Activated B cell treated with CpG ODN at 0.5 μM for 24 hours (primary cell): ENCODE data around the gene ZNF823. TPM values are rescaled to one million over a fixed set of nuclear protein-coding genes. Genes with fewer than 3 reads are reported as not detected.

ENCODE experiments used
- ATAC-seq: fragments of 200-7000 bp; cut with Tn5 transposase; one replicate; pipeline ENCODE4 v1.10.0; 2021; ENCODE audit warnings: low read depth, mild to moderate bottlenecking, moderate library complexity
- CTCF ChIA-PET: fragments of 350-600 bp; sonication (Branson Sonifier 250); formaldehyde crosslinking; loops from one replicate; lab custom pipeline; 2021; ENCODE audit warnings: antibody characterized with exemption; lab: Charles Lee
- POLR2A ChIA-PET: fragments of 350-600 bp; sonication (Branson Sonifier 250); formaldehyde crosslinking; loops from one replicate; lab custom pipeline; 2021; ENCODE audit warnings: antibody characterized with exemption; lab: Charles Lee
- DNase-seq: peaks from one replicate; pipeline ENCODE4 v3.0.0; 2022
- H3K27ac Mint-ChIP-seq: one replicate; pipeline ENCODE4 v1.8.0; 2020; ENCODE audit warnings: mixed read lengths
- H3K27me3 Mint-ChIP-seq: one replicate; pipeline ENCODE4 v1.8.0; 2021; ENCODE audit warnings: mixed read lengths
- H3K36me3 Mint-ChIP-seq: one replicate; pipeline ENCODE4 v1.8.0; 2021; ENCODE audit warnings: low read depth, mixed read lengths
- H3K4me1 Mint-ChIP-seq: one replicate; pipeline ENCODE4 v1.8.0; 2021; ENCODE audit warnings: mixed read lengths
- H3K4me3 Mint-ChIP-seq: one replicate; pipeline ENCODE4 v1.8.0; 2020; ENCODE audit warnings: mild to moderate bottlenecking, mixed read lengths
- H3K9me3 Mint-ChIP-seq: one replicate; pipeline ENCODE4 v1.8.0; 2020; ENCODE audit warnings: mixed read lengths
- intact Hi-C: fragments of 100-400 bp; cut with micrococcal nuclease; formaldehyde crosslinking; loops from one replicate; pipeline ENCODE4 v1.15.1; 2024
- total RNA-seq: library from RNA; stranded (reverse); gene quantifications from 2 replicates; pipeline ENCODE4 v1.2.3, GENCODE V29; 2022
- TF ChIP-seq, protein P1 (sequence below): fragments of 200-600 bp; IDR thresholded peaks from one replicate; pipeline ENCODE4 v1.8.0; 2022; ENCODE audit warnings: antibody characterized with exemption, mild to moderate bottlenecking

Gene ZNF823
- total RNA-seq, 1 donor from 2014 or later = 3.0 TPM

DNA sequence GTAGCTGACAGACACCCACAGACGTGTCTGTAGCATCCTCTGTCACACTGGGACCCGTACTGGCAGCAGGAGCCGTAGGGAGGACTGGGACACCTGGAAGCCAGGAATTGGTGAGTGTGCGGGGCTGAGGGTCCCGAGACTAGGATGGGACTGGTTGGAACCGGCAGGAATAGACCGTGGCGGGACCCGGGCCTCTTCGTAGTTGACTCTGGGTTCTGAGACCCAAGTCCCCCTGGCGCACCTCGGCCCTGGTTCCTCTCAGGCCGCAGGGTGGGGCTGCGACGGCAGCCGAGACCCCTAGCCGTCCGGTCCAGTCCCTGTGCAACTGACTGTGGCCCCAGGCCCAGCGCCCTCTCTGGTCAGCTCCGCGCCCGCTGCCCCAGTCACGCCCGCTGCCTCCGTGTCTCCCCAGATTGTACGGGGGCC, 64.7 kb downstream of the ZNF823 start:
- POLR2A ChIA-PET = no interaction called here
- no peak for ATAC-seq

DNA sequence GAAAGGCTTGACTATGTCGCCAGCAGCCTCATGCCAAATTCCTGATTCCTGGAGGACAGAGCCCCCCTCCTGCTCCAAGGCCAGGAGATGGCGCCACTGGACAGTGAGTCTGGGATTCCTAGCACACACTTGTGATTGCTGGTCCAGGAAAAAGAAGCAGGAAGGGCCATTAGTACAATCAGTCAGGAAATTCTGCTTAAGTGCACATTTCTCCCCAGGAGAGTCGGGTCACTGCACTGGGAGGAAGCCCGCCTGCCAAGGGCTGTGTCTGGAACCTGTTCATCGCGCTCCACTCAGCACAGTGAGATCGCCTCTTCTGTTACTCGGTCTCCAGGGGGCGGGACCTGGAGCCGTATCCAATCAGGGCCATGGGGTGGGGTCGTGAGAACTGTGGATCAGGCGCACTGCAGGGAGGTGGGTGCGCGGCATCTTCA, 65.1 kb downstream of the ZNF823 start:
- intact Hi-C loops = loop anchor here (1.0 kb wide), 1 partner anchor 139 kb away; no protein-coding TSS in a partner anchor
- peaks cover 29% of the 10 kb centered on the region for H3K27me3 Mint-ChIP-seq
- peak overlapping the region; percentile 50 for H3K4me3 Mint-ChIP-seq
- H3K27ac Mint-ChIP-seq = no peak overlapping the region
- CTCF ChIA-PET = no interaction called here
- no peaks in the 10 kb centered on the region for H3K36me3 Mint-ChIP-seq
- ATAC-seq (peak; percentile 34), DNase-seq (no peak)
- H3K4me1 Mint-ChIP-seq = peaks cover 8% of the 10 kb centered on the region
- H3K9me3 Mint-ChIP-seq = peaks cover 4% of the 10 kb centered on the region
- POLR2A ChIA-PET = no interaction called here
- TF ChIP-seq, protein P1, sequence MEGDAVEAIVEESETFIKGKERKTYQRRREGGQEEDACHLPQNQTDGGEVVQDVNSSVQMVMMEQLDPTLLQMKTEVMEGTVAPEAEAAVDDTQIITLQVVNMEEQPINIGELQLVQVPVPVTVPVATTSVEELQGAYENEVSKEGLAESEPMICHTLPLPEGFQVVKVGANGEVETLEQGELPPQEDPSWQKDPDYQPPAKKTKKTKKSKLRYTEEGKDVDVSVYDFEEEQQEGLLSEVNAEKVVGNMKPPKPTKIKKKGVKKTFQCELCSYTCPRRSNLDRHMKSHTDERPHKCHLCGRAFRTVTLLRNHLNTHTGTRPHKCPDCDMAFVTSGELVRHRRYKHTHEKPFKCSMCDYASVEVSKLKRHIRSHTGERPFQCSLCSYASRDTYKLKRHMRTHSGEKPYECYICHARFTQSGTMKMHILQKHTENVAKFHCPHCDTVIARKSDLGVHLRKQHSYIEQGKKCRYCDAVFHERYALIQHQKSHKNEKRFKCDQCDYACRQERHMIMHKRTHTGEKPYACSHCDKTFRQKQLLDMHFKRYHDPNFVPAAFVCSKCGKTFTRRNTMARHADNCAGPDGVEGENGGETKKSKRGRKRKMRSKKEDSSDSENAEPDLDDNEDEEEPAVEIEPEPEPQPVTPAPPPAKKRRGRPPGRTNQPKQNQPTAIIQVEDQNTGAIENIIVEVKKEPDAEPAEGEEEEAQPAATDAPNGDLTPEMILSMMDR = no peak

More for the DNA sequence above, 64.7 kb downstream of the ZNF823 start:
- Mint-ChIP-seq H3K27me3 (peaks cover 29% of the 10 kb centered on the region), H3K36me3 (no peaks in the 10 kb centered on the region), H3K27ac (no peak overlapping the region), H3K4me3 (peak overlapping the region; percentile 50), H3K9me3 (peaks cover 4% of the 10 kb centered on the region), H3K4me1 (peaks cover 8% of the 10 kb centered on the region)
- intact Hi-C loops = no loop called here
- DNase-seq = no peak
- TF ChIP-seq, protein P1 = no peak
- CTCF ChIA-PET = no interaction called here

Other genes starting within 250 kb of the ZNF823 start
- gene ZNF653, start 233.1 kb downstream of the ZNF823 start, total RNA-seq = 10.3 and 14.1 TPM in 2 replicates
- 49.3 and 54.2 TPM in 2 replicates for gene ECSIT, start 209.8 kb downstream of the ZNF823 start, total RNA-seq
- gene CNN1, start 200.1 kb downstream of the ZNF823 start, total RNA-seq = not detected in 2 replicates
- 61.7 and 66.1 TPM in 2 replicates for gene ELOF1, start 179.7 kb downstream of the ZNF823 start, total RNA-seq
- 47.6 and 50.9 TPM in 2 replicates for gene ACP5, start 161.3 kb downstream of the ZNF823 start, total RNA-seq
- gene ZNF627, start 141.5 kb downstream of the ZNF823 start, total RNA-seq = 17.0 and 17.6 TPM in 2 replicates
- 23.3 and 23.9 TPM in 2 replicates for gene ZNF441, start 28.1 kb upstream of the ZNF823 start, total RNA-seq
- gene ZNF491, start 59.6 kb upstream of the ZNF823 start, total RNA-seq = 1.4 and 1.7 TPM in 2 replicates
- 17.7 and 18.5 TPM in 2 replicates for gene ZNF440, start 75.3 kb upstream of the ZNF823 start, total RNA-seq
- gene ZNF439, start 109.8 kb upstream of the ZNF823 start, total RNA-seq = 19.9 and 22.8 TPM in 2 replicates
- 2.1 and 2.3 TPM in 2 replicates for gene ZNF69, start 148.8 kb upstream of the ZNF823 start, total RNA-seq
- 24.5 and 33.1 TPM in 2 replicates for gene ZNF700, start 186.2 kb upstream of the ZNF823 start, total RNA-seq
- 9.8 and 10.0 TPM in 2 replicates for gene ZNF763, start 226.1 kb upstream of the ZNF823 start, total RNA-seq